ENCODE data around the gene CDH13.

DNA sequence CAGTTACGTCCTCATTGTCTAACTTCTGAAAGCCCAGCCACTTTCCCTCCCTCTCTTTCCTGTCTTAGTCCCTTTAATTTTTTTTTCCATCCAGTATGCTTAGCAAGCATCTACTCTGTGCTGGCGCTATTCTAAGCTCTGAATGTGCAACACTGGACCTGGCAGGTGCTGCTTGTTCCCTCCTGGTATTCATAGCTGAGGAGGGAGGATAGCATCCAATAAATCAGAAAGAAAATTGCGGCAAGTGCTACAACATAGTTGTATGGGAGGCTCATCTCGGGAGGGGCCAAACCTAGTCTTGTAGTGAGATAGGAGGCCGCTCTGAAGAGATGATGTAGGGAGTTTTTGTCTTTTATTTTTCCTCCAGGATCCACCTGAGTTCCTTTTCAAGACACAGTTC, 723.7 kb downstream of the CDH13 start:
- TF ChIP-seq SIN3A (IDR thresholded peaks at IDR 0.05; ENCODE audit: borderline replicate concordance, insufficient read depth, low read length) (no peak), POLR2AphosphoS5 (IDR thresholded peaks at IDR 0.05; ENCODE audit: low read depth, low read length) (no peak)
- TF ChIP-seq, protein P1, sequence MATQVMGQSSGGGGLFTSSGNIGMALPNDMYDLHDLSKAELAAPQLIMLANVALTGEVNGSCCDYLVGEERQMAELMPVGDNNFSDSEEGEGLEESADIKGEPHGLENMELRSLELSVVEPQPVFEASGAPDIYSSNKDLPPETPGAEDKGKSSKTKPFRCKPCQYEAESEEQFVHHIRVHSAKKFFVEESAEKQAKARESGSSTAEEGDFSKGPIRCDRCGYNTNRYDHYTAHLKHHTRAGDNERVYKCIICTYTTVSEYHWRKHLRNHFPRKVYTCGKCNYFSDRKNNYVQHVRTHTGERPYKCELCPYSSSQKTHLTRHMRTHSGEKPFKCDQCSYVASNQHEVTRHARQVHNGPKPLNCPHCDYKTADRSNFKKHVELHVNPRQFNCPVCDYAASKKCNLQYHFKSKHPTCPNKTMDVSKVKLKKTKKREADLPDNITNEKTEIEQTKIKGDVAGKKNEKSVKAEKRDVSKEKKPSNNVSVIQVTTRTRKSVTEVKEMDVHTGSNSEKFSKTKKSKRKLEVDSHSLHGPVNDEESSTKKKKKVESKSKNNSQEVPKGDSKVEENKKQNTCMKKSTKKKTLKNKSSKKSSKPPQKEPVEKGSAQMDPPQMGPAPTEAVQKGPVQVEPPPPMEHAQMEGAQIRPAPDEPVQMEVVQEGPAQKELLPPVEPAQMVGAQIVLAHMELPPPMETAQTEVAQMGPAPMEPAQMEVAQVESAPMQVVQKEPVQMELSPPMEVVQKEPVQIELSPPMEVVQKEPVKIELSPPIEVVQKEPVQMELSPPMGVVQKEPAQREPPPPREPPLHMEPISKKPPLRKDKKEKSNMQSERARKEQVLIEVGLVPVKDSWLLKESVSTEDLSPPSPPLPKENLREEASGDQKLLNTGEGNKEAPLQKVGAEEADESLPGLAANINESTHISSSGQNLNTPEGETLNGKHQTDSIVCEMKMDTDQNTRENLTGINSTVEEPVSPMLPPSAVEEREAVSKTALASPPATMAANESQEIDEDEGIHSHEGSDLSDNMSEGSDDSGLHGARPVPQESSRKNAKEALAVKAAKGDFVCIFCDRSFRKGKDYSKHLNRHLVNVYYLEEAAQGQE (IDR thresholded peaks at IDR 0.05; ENCODE audit: insufficient read depth in 1 of 2, low read depth in 2 of 2, low read length in 2 of 2): no peak
